ENCODE measurements around the gene PCED1A.
"Not testable (repeated sequence)": the region's sequence is repeated elsewhere in the genome, so short reads cannot be mapped to it uniquely, and the experiment has no call there.

PCED1A gene

DNA sequence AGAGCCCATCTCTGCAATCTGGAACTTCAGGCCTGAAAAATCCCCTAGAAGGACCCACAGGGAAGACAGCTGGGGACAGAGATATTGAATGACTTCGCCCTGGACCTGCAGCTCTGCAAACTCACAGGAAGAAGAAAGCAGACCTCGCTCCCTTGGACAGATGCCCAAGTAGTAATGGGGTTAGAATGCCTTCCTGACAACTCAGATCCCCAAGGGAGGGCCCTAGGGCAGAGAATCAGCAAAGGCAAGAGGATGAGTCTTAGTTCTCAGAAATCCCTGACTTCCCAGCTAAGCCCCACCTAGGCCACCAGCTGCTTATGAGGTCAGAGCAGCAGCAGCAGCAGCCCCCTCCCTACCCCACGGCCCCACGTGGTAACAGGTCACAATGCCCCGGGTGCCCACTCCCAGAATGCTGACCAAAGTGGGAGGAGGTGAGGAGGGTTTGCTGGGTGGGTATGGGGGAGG lies 25.8 kb downstream of the PCED1A start, which contains the start of gene C20orf141:
Gene C20orf141 (plus strand): TSS at position 401 of the 465 bp plus-strand sequence. CDS start 198 bp downstream, outside the sequence.
- H3K36me3 ChIP-seq (replicated peaks): no peaks in the 10 kb centered on the region
- in situ Hi-C loops (cut with MboI; ENCODE audit: low sequenced_read_pairs): no loop called here
- H3K27me3 ChIP-seq (ENCODE audit: low read depth): no peaks in the 10 kb centered on the region; the same call in 1 of the 2 replicates
- H3K4me1 ChIP-seq: no peaks in the 10 kb centered on the region
- H3K9me3 ChIP-seq: peaks cover 3% of the 10 kb centered on the region
- DNase-seq (ENCODE audit: low spot score in 2 of 2): peak in 1 of 2 experiments; percentile 34
- no peak within 1 kb of the TSS for H3K4me3 ChIP-seq

GRCh38 chr20:2814076-2814475 lies 26.4 kb downstream of the PCED1A start:
- no peaks in the 10 kb centered on the region for H3K36me3 ChIP-seq (replicated peaks)
- DNase-seq (ENCODE audit: low spot score in 2 of 2): no peak
- no peaks in the 10 kb centered on the region; the same call in 1 of the 2 replicates for H3K27me3 ChIP-seq (ENCODE audit: low read depth)
- H3K9me3 ChIP-seq: peaks cover 3% of the 10 kb centered on the region
- in situ Hi-C loops (cut with MboI; ENCODE audit: low sequenced_read_pairs): no loop called here
- H3K4me1 ChIP-seq: no peaks in the 10 kb centered on the region
- no peak overlapping the region for H3K4me3 ChIP-seq

GRCh38 chr20:2812189-2812588 lies 28.3 kb downstream of the PCED1A start:
- Histone ChIP-seq H3K27me3 (ENCODE audit: low read depth) (no peaks in the 10 kb centered on the region; the same call in 1 of the 2 replicates), H3K4me3 (no peak overlapping the region), H3K4me1 (no peaks in the 10 kb centered on the region), H3K36me3 (replicated peaks) (no peaks in the 10 kb centered on the region), H3K9me3 (peaks cover 3% of the 10 kb centered on the region)
- no peak for DNase-seq (ENCODE audit: low spot score in 2 of 2)
- in situ Hi-C loops (cut with MboI; ENCODE audit: low sequenced_read_pairs): no loop called here

DNA sequence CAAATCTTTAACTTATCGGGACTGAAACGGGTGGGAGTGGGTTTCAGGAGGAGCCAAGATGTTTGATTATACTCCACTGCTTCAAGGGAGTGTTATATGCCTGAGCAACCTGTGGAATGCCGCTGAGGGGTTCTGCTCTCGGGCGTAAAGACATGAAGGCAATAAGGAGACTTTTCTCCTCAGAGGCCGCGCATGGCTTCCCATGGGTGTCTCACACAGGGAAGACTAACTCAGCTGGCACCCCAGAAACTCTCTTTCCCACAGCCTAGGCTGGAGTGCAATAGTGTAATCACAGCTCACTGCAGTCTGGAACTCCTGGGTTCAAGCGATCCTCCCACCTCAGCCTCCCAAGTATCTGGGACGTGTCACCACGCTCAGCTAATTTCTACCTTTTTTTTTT lies 30.8 kb downstream of the PCED1A start:
- in situ Hi-C loops (cut with MboI; ENCODE audit: low sequenced_read_pairs): no loop called here
- H3K27me3 ChIP-seq (ENCODE audit: low read depth): no peaks in the 10 kb centered on the region; the same call in 1 of the 2 replicates

GRCh38 chr20:2807929-2808328 lies 32.5 kb downstream of the PCED1A start:
- in situ Hi-C loops (cut with MboI; ENCODE audit: low sequenced_read_pairs); H3K27me3 ChIP-seq (ENCODE audit: low read depth); H3K4me3 ChIP-seq; H3K9me3 ChIP-seq; H3K36me3 ChIP-seq (replicated peaks); DNase-seq (ENCODE audit: low spot score in 2 of 2); H3K4me1 ChIP-seq: not testable (repeated sequence)

More for the DNA sequence above, 30.8 kb downstream of the PCED1A start:
- Histone ChIP-seq H3K36me3 (replicated peaks) (no peaks in the 10 kb centered on the region), H3K4me3 (no peak overlapping the region), H3K4me1 (no peaks in the 10 kb centered on the region), H3K9me3 (peaks cover 3% of the 10 kb centered on the region)
- no peak for DNase-seq (ENCODE audit: low spot score in 2 of 2)

GRCh38 chr20:2807019-2807418 lies 33.4 kb downstream of the PCED1A start:
- no peak for DNase-seq (ENCODE audit: low spot score in 2 of 2)
- in situ Hi-C loops (cut with MboI; ENCODE audit: low sequenced_read_pairs): no loop called here
- no peaks in the 10 kb centered on the region for H3K36me3 ChIP-seq (replicated peaks)
- H3K9me3 ChIP-seq: peaks cover 3% of the 10 kb centered on the region; the same call in 1 of the 2 replicates
- no peaks in the 10 kb centered on the region for H3K4me1 ChIP-seq
- H3K27me3 ChIP-seq (ENCODE audit: low read depth): no peaks in the 10 kb centered on the region; the same call in 1 of the 2 replicates
- no peak overlapping the region for H3K4me3 ChIP-seq

DNA sequence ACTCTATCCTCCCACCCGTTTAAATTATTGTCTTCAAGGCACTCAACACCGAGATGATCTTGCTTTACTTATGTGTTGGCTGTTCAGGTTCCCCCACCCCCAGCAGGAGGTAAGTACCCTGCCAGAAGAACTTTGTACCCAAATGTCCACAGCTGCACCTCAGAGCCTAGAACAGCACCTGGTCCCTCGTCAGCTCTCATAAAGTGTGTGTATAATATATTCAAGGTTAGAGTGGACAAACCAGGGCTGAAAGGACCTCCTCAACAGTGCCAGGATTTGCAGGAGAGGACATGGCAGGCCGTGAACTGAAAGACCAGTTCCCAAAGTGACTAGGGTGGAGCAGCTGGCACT lies 34.1 kb downstream of the PCED1A start:
- no peaks in the 10 kb centered on the region; the same call in 1 of the 2 replicates for H3K27me3 ChIP-seq (ENCODE audit: low read depth)
- DNase-seq (ENCODE audit: low spot score in 2 of 2): no peak
- H3K4me1 ChIP-seq: peaks cover 4% of the 10 kb centered on the region; the same call in 1 of the 2 replicates
- no peaks in the 10 kb centered on the region for H3K9me3 ChIP-seq
- no peaks in the 10 kb centered on the region for H3K36me3 ChIP-seq (replicated peaks)
- in situ Hi-C loops (cut with MboI; ENCODE audit: low sequenced_read_pairs): no loop called here
- H3K4me3 ChIP-seq: no peak overlapping the region

GRCh38 chr20:2805689-2806350 lies 34.6 kb downstream of the PCED1A start:
- in situ Hi-C loops (cut with MboI; ENCODE audit: low sequenced_read_pairs): no loop called here
- H3K27me3 ChIP-seq (ENCODE audit: low read depth): no peaks in the 10 kb centered on the region

DNA sequence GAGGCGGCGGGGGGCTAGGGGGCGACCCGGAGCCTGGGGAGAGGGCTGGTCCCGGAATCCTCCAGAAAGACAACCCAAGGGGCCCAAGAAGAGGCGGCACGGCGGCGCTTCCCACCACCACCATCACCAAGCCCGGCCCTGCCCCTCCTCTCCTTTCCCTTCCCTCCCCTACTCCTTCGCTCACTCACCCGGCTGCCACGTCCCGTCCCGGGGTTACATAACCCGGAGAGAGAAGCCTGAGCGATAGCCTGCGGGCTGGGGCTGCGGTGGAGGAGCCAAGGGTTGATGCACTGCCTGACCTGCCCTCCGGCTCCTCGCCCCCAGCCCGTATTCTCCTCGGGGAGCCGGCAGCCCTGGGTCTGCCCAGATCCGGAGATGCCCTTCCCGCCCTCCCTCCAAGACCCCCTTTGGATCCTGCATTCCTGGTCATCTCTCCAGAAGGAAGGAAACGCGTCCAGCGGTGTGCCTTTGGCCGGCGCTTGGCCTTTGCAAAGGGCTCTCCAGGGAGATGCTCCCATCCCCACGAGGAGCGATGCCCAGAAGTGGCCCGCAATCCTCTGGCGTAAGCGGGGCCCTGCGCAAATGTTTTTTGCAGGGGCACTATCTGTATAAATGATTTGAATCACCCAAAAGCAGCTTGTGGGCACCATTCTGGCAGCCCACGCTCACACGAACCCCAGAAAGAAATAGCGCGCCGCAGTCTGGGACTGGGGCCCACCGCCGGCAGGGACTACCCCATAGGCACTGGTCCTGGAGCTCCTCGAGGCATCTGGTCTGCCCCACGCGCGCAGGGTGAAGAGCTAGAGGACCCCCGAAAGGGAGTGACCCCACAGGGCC lies 35.4 kb downstream of the PCED1A start:
- Histone ChIP-seq H3K36me3 (replicated peaks) (no peaks in the 10 kb centered on the region), H3K9me3 (no peaks in the 10 kb centered on the region), H3K27me3 (ENCODE audit: low read depth) (no peaks in the 10 kb centered on the region), H3K4me1 (peaks cover 9% of the 10 kb centered on the region), H3K4me3 (no peak overlapping the region)
- in situ Hi-C loops (cut with MboI; ENCODE audit: low sequenced_read_pairs): no loop called here
- no peak for DNase-seq (ENCODE audit: low spot score in 2 of 2)

More at GRCh38 chr20:2805689-2806350, 34.6 kb downstream of the PCED1A start:
- Histone ChIP-seq H3K4me3 (no peak overlapping the region), H3K4me1 (peaks cover 9% of the 10 kb centered on the region), H3K36me3 (replicated peaks) (no peaks in the 10 kb centered on the region), H3K9me3 (no peaks in the 10 kb centered on the region)
- DNase-seq (ENCODE audit: low spot score in 2 of 2): no peak

DNA sequence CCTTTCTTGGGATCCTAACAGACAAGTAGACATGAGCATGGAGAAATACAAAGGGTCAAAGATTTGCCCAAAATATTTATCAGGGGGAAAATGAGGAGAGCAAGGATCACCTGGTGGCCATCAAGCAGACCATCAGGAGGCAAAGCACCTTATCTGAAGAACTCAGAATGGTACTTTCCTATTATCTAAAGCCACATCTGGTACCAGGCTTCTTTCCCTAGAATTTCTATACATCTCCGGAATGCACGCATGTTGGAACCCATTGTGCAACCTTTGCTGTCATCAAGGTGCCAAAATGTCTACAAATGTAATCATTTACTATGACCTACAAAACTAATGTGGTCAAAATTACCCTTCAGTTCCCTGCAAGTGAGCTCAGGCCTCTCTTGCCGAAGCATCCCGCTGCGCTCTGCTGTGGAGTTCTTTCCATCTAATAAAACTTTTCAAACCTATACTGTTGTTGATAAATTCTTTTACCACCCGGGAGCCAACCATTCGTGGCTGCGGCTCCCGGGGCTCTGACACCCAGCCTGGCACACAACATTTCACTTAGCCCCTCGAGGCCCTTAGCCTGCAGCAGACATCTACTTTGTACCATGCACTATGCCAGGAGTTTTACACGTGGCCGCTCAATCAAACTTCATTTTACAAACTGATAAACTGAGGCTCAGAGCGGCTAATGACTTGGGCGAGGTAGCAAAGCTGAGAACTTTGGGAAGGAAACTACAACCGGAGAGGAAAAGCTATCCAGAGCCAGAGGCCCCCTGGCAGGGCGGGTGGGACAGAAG lies 36.2 kb downstream of the PCED1A start:
- Histone ChIP-seq H3K36me3 (replicated peaks) (no peaks in the 10 kb centered on the region), H3K9me3 (no peaks in the 10 kb centered on the region), H3K4me3 (no peak overlapping the region), H3K27me3 (ENCODE audit: low read depth) (no peaks in the 10 kb centered on the region), H3K4me1 (peaks cover 11% of the 10 kb centered on the region)
- no peak for DNase-seq (ENCODE audit: low spot score in 2 of 2)
- in situ Hi-C loops (cut with MboI; ENCODE audit: low sequenced_read_pairs): no loop called here

DNA sequence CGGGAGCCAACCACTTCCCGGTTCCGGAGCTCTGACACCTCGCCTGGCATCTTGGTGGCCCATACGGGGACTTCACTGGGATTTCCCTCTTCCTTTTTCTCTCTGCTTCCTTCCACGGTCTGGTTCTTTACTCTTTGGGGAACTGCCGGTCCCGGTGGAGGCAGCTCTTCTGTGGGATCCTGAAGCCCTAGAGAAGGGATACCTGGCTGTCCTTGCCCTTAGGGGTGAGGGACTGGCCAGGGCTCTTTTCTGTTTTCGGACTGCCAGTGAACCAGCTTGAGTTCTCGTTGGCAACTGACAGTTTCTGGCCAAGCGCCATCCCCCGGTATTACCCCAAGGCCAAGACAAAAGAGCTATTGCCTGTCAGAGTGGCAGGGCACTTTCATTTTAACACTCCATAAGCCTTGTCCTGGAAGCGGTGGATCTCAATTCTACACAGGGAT lies 39.1 kb downstream of the PCED1A start:
- no peaks in the 10 kb centered on the region for H3K27me3 ChIP-seq (ENCODE audit: low read depth)
- H3K4me1 ChIP-seq: peaks cover 11% of the 10 kb centered on the region
- H3K36me3 ChIP-seq (replicated peaks): peaks cover 18% of the 10 kb centered on the region
- H3K9me3 ChIP-seq: no peaks in the 10 kb centered on the region
- in situ Hi-C loops (cut with MboI; ENCODE audit: low sequenced_read_pairs): no loop called here
- no peak for DNase-seq (ENCODE audit: low spot score in 2 of 2)
- H3K4me3 ChIP-seq: peak overlapping the region; percentile 63

DNA sequence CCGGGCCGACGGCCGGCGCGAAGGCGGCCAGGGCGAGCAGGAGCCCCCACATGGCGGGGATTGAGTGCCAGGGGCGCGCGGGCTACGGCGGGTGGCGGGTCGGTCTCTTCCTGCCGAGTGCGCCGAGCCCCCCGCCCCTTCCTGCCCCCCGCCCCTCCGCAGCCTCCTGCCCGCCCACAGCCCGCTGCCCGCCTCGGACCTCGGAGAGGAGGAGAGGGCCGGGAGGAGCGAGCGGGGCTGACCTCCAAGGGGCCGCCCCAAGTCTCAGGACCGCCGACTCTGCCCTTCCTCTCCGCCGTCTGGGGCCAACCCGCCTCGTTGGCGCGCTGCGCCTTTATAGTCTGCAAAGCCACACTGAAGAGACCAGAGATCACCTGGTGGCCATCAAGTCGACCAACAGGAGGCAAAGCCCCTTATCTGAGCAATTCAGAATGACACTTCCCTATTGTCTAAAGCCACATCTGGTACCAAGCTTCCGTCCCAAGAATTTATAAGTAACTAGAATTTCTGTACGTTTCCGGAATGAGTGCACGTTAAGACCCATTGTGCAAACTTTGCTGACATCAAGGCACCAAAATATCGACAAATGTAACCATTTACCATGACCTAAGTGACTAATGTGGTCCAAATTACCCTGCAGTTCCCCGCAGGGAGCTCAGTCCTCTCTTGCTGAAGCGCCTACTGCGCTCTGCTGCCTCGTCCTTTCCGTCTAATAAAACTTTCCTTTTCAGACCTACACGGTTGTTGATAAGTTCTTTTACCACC lies 39.8 kb downstream of the PCED1A start, which contains the start of gene CPXM1:
Gene CPXM1 (minus strand): TSS at position 107 of the 765 bp plus-strand sequence. CDS start 55 bp downstream, at position 52.
- peaks cover 24% of the 10 kb centered on the region for H3K36me3 ChIP-seq (replicated peaks)
- peak; percentile 60 to 85 for DNase-seq (ENCODE audit: low spot score in 2 of 2)
- peak within 1 kb of the TSS; percentile 63 for H3K4me3 ChIP-seq
- peaks cover 11% of the 10 kb centered on the region for H3K4me1 ChIP-seq
- no peaks in the 10 kb centered on the region for H3K9me3 ChIP-seq
- in situ Hi-C loops (cut with MboI; ENCODE audit: low sequenced_read_pairs): no loop called here
- no peaks in the 10 kb centered on the region for H3K27me3 ChIP-seq (ENCODE audit: low read depth)
